Activated T-helper 1 cell treated with anti-CD3 and anti-CD28 coated beads, Interleukin-2, amount 50 U/mL, for 16 hours (primary cell): ENCODE results near the gene MED12L.
A peak's percentile ranks its signal among the peaks of the same experiment; 100 is the strongest.

ENCODE experiments used
- DNase-seq, 2 donors: peaks; one replicate each; pipeline ENCODE4 v3.0.0-alpha.2; 2020; ENCODE audit warnings: low read depth in 1 of 2, low spot score in 1 of 2

MED12L gene

DNA sequence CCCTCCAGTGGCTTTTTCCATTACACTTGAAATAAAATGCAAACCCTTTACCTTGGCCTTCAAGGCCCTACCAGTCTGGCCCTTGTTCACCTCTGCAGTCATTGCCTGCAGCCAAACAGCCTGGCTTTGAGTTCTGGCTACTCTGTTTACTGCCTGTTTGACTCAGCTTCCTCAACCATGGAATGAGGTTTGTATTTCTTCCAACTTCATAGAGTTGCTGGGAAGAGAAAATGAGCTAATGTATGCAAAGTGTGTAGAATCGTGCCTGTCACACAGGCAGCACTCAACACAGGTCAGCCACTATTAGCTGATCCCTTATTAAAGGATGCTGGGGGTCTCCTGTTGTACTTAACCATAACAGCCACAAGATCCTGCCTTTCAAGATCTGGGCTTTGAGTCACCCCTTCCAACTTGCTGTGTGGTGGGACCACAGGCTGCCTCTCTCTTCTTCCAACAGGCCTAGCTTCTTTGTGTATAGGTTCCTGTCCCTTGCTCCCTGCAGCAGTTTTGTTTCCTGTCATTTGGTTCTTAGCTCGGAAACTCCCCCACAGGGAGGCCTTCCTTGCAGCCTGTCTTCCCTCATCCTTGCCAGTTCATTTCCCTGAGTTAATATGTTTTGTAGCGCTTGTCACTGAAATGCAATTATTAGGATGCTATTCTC is 6.4 kb downstream of the MED12L start:
- DNase-seq, result no peak

- no peak for DNase-seq
These were observed 7.7 kb downstream of the MED12L start for GRCh38 chr3:151093148-151093547.

GRCh38 chr3:151093905-151094304 is 8.4 kb downstream of the MED12L start:
- DNase-seq, result no peak

DNA sequence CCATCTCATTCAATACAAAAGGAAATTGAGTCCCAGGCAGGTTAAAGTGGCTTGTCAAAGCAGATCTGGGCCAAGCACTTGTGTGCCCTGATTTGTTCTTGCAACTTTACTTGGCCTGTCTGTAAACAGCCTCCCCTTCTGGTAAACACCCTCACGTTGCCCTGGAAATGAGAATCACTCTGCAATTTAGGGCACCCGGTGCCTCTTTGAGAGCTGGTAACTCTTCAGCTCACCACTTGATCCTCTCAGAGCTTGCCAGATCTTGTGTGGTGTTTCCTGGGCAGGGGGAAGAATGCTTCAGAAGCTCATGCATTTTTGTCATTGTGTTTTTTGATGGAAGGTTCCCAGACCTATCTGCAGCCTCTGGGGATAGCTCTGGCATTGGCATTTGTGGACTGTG is 11.3 kb downstream of the MED12L start:
- no peak for DNase-seq

DNA sequence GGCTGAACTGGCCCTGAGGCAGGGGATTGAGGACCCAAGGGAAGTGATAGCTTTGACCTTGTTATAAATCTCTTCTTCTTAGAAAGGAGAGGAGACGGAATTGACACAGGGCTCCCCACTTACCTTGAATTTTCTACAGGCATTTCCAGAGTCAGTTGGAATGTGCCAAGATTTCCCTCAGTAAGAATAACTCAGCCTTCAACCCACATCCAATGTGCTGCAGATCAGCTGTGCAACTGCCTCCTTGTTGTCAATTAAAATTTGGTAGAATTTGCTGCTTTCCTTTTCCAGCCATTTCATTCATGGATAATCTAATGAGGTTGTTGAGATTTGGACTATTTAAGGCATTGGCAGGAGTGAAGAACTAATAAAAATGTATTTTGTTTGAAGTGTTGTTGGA is 14.6 kb downstream of the MED12L start:
- DNase-seq, result no peak

- no peak for DNase-seq
These were observed 16.0 kb downstream of the MED12L start for GRCh38 chr3:151101270-151101969.

GRCh38 chr3:151106311-151106710 is 20.8 kb downstream of the MED12L start:
- DNase-seq, result no peak

GRCh38 chr3:151107177-151107576 is 21.7 kb downstream of the MED12L start:
- no peak for DNase-seq

DNA sequence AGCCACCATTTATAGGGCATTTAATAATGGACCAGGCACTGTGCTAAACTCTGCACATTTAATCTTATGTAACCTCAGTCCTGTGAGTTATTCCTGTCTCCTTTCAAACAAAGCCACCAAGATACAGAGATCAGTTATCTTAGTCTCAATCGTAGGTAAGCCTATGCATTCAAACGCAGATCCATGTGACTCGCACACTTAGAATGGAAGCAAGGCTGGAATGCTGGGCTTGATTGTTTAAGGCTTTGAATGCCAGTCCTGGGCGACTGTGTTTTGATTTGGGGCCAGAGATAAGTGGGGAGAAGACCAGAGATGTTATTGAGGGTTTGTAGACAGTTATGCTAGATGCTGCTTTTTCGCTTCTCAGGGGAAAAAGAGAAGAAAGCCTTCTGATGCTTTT is 22.2 kb downstream of the MED12L start:
- DNase-seq, result no peak

DNA sequence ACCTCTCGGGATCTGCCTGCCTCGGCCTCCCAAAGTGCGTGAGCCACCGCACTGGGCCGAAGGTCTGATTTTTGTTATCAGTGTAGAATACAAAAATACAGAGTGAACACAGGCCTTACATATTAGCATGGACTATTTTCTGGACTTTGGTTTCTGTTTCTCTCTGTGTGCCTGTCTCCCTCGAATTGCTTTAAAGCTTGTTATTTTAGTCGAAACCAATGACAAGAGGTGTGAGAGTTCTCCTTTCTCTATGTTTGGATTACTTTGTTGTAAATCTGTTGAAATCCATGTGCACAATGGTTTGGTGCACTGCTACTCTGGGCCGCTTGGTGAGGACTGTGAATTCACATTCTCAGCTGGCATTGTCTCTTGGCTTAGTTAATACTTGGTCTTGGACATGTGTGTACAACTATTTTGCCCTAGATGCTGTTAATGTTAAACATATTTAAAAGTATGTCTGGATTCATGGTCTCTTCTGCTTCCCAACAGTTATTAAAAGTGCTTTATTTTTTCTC is 23.9 kb downstream of the MED12L start:
- DNase-seq, result no peak

DNA sequence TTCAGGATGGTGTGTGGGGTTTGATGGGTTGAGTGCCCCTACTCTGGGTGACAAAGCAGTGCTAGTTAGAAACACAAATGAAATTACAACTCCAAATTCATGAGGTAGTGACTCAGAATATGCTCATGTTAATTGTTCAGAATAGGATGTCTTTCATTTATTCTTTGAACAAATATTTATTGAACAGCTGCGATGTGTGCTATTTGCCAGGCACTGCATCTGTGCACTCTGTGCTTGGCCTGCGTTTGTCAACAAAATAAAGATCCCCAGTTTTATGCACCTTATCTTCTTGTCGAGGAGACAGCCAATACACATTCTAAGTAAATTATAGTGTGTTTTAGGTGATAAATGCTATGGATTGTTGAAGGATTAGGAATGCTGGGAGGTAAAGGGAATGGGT is 27.3 kb downstream of the MED12L start:
- no peak for DNase-seq

DNA sequence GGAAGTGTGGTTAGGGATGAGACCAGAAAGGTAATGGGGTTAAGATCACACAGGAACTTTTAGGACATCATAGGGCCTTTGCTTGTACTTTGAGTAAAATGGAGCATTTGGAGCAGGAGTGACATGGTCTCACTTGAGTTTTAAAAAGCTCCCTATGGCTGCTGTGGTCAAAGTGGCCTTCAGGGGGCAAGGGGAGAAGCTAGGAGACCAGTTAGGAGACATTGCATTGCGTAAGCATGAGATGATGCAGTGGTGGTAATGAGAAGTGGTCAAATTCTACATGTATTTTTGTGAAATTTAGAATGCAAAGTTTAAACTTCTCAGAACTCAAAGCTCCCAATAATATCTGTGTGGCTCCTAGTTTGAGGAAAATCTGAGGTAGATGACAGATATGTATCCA is 27.9 kb downstream of the MED12L start:
- DNase-seq, result no peak

DNA sequence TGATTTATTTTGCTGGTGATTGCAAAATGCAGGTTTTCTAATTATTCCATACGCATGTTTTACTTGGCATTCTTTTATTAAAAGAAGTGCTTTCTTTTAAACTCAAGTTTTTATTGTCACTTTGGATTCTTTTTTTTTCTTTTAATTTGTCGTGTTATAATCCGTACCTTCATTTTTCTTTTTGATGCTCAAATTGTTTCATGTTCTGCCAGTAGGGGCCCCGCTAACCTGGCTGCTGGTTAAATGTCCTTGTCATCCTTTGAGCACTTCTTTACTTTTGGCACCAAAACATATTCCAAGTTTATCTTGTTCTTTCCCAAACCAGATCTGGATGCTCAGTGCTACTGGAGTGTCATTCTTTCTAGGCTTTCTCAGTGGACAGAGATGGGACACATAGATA is 31.6 kb downstream of the MED12L start:
- no peak for DNase-seq

GRCh38 chr3:151119188-151119587 is 33.7 kb downstream of the MED12L start:
- DNase-seq, result no peak

- DNase-seq, result no peak
These were observed 34.9 kb downstream of the MED12L start for GRCh38 chr3:151120409-151120808.

DNA sequence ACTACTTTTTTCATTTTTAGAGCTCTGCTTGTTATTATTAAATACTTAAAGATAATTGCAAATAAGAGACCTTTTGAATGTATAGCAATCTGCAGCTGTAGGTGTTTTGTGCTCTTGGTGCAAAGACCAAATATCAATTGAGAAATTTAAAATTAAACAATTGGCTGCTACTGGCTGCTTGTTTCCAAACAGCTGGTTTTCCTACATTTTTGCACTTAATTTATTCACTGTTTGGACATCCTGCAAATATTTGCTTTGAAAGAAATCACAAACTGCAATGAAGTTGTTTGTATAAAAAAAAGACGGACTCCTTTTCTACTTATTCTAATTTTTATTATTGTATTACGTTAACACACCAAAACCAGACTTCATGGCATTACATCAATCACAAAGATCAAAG is 35.6 kb downstream of the MED12L start:
- DNase-seq, result no peak

- no peak for DNase-seq
These were observed 38.4 kb downstream of the MED12L start for GRCh38 chr3:151123827-151124226.

GRCh38 chr3:151124476-151124875 is 39.0 kb downstream of the MED12L start:
- DNase-seq, result no peak

GRCh38 chr3:151130428-151130827 is 45.0 kb downstream of the MED12L start:
- DNase-seq, result no peak

DNA sequence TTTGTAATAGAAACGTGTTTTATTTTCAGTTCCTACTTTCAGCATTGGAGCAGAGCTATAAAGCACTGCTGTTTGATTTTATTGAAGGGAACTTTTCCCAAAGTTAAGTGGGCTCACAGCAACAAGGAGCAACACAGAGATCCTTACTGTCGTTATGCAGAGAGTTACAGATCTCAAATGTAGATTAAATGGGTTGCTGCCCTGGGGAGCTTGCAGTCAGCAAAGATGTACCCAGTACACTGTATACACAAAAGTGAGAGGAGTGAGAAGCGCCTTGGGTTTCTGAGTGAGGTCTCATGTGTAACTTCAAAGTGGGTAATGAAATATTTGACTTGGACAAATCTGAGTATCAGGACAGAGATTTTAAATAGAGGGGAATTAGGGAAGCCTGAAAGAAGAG is 47.7 kb downstream of the MED12L start:
- no peak for DNase-seq

DNA sequence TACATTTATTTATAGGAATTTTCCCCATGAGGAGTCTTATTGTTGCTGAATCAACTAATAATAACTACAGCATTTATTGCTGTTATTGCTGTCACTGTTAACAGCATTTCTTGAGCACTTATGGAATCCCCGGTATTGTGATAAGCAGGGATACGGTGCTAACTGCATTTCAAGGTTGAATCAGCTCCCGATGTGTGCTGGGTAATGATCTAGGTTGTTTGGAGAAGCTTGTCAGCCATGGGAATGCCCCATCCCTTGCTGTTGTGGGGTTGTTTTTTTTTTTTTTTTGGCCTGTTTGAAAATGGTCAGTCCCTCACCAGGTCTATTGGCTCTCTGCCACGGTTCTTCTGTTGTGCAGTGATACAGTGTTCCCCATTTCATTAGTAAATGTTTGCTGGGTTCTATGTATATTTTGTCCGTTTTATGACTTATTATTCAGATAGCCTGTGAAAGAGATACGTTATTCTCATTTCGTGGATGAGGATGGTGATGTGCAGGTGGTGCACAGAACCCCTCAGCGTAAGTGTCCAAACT is 48.5 kb downstream of the MED12L start:
- no peak for DNase-seq

GRCh38 chr3:151135541-151136337 is 50.3 kb downstream of the MED12L start:
- DNase-seq, result peak in 1 of 2 donors; percentile 1
